B cell (primary cell): ENCODE results near the gene FAM20C. TPM values are rescaled to one million over a fixed set of nuclear protein-coding genes. Genes with fewer than 3 reads are reported as not detected.

Experiments
- ATAC-seq: fragments of 200-7000 bp; cut with Tn5 transposase; one replicate; pipeline ENCODE4 v1.10.0; 2021; ENCODE audit warnings: low read depth, mild to moderate bottlenecking, moderate number of reproducible peaks, moderate library complexity
- CTCF ChIA-PET: fragments of 350-600 bp; sonication (Branson Sonifier 250); formaldehyde crosslinking; loops from one replicate; lab custom pipeline; 2021; ENCODE audit warnings: antibody characterized with exemption, inconsistent platforms; lab: Charles Lee
- POLR2A ChIA-PET: fragments of 350-600 bp; sonication (Branson Sonifier 250); formaldehyde crosslinking; loops from one replicate; lab custom pipeline; 2021; ENCODE audit warnings: antibody characterized with exemption; lab: Charles Lee
- DNase-seq: peaks from one replicate; pipeline ENCODE4 v3.0.0; 2013
- H2AFZ ChIP-seq: 2 replicates; pipeline ENCODE4 v1.6.1; 2012; ENCODE audit warnings: mild to moderate bottlenecking, low read depth, low read length; ENCODE audit not compliant: insufficient read depth, poor library complexity, severe bottlenecking
- H3K27ac ChIP-seq, 2 donors: 1 replicate in 1 of 2; 2 replicates in 1 of 2; pipeline ENCODE4 v1.5.1; 2012 to 2013; ENCODE audit warnings: low read length in 2 of 2, mild to moderate bottlenecking in 2 of 2, moderate library complexity in 1 of 2
- H3K27me3 ChIP-seq, 4 experiments: fragments of 200-600 bp in 1 of 4; sonication (generic) in 1 of 4; replicated peaks in 1 of 4; 1 replicate in 2 of 4; 2 replicates in 2 of 4; pipeline versions ENCODE4 v1.6.1 to v1.7.0; 2013 to 2016; ENCODE audit warnings: low read length in 3 of 4, mild to moderate bottlenecking in 2 of 4, mixed read lengths in 1 of 4, moderate library complexity in 1 of 4; ENCODE audit not compliant: insufficient read depth in 4 of 4, control insufficient read depth in 3 of 4; ENCODE audit errors: control extremely low read depth in 1 of 4
- H3K36me3 ChIP-seq, 2 experiments: replicated peaks in 1 of 2; 1 replicate in 1 of 2; 2 replicates in 1 of 2; pipeline versions ENCODE4 v1.6.1 to v1.7.1; 2013; ENCODE audit warnings: low read length in 1 of 2; ENCODE audit not compliant: insufficient read depth in 2 of 2, control insufficient read depth in 1 of 2; ENCODE audit errors: control extremely low read depth in 1 of 2, extremely low read depth in 1 of 2
- H3K4me1 ChIP-seq, 2 donors: fragments of 200-600 bp in 1 of 2; sonication (generic) in 1 of 2; 1 replicate in 1 of 2; 2 replicates in 1 of 2; pipeline versions ENCODE4 v1.5.1 to v1.6.1; 2013 to 2017; ENCODE audit warnings: low read length in 2 of 2; ENCODE audit not compliant: control insufficient read depth in 2 of 2, insufficient read depth in 2 of 2
- H3K4me2 ChIP-seq: replicated peaks from 2 replicates; pipeline ENCODE3; 2012; ENCODE audit warnings: mild to moderate bottlenecking, low read depth, low read length; ENCODE audit not compliant: poor library complexity, severe bottlenecking
- H3K4me3 ChIP-seq, 5 experiments: fragments of 200-600 bp in 1 of 5; sonication (generic) in 1 of 5; 1 replicate in 3 of 5; 2 replicates in 2 of 5; pipeline versions ENCODE4 v1.5.1 to v1.7.0; 2011 to 2016; ENCODE audit warnings: low read length in 4 of 5, mild to moderate bottlenecking in 4 of 5, low read depth in 2 of 5, control low read depth in 1 of 5, moderate library complexity in 1 of 5; ENCODE audit not compliant: insufficient read depth in 1 of 5; ENCODE audit errors: control extremely low read depth in 1 of 5, extremely low read depth in 1 of 5
- H3K79me2 ChIP-seq: fragments of 200-600 bp; sonication (generic); one replicate; pipeline ENCODE4 v1.6.0; 2016; ENCODE audit warnings: low read length; ENCODE audit not compliant: control insufficient read depth, insufficient read depth
- H3K9ac ChIP-seq: fragments of 200-600 bp; sonication (generic); 2 replicates; pipeline ENCODE4 v1.6.1; 2017; ENCODE audit warnings: mild to moderate bottlenecking, low read length, moderate library complexity
- H3K9me3 ChIP-seq, 3 donors: one replicate each; pipeline versions ENCODE4 v1.6.1 to v1.7.1; 2013; ENCODE audit warnings: low read length in 2 of 3; ENCODE audit not compliant: control insufficient read depth in 2 of 3, insufficient read depth in 1 of 3; ENCODE audit errors: control extremely low read depth in 1 of 3
- H4K20me1 ChIP-seq: 2 replicates; pipeline ENCODE4 v1.6.0; 2012; ENCODE audit warnings: mild to moderate bottlenecking, low read length; ENCODE audit not compliant: insufficient read depth, control insufficient read depth, poor library complexity, severe bottlenecking
- H3K27ac Mint-ChIP-seq: one replicate; pipeline ENCODE4 v1.8.0; 2021; ENCODE audit warnings: mixed read lengths
- H3K27me3 Mint-ChIP-seq: one replicate; pipeline ENCODE4 v1.8.0; 2021; ENCODE audit warnings: mixed read lengths
- H3K4me1 Mint-ChIP-seq: one replicate; pipeline ENCODE4 v1.8.0; 2021; ENCODE audit warnings: mixed read lengths
- H3K4me3 Mint-ChIP-seq: one replicate; pipeline ENCODE4 v1.8.0; 2021; ENCODE audit warnings: mixed read lengths
- H3K9me3 Mint-ChIP-seq: one replicate; pipeline ENCODE4 v1.8.0; 2022; ENCODE audit warnings: mixed read lengths; ENCODE audit not compliant: insufficient read depth
- CTCF ChIP-seq: fragments of 200-600 bp; IDR thresholded peaks from one replicate; pipeline ENCODE4 v1.8.0; 2022; ENCODE audit warnings: antibody characterized with exemption, mild to moderate bottlenecking
- EZH2 ChIP-seq: IDR thresholded peaks from 2 replicates; pipeline ENCODE4 v1.6.1; 2012; ENCODE audit warnings: borderline replicate concordance, low read depth, mild to moderate bottlenecking, moderate library complexity, low read length; ENCODE audit not compliant: insufficient read depth, poor library complexity, severe bottlenecking
- WGBS: methylation state at CpG from one replicate; pipeline ENCODE4 v1.1.5; 2013; ENCODE audit warnings: missing lambda C conversion rate; ENCODE audit not compliant: insufficient coverage; 5-methylcytosine and 5-hydroxymethylcytosine counted together
- intact Hi-C: fragments of 100-400 bp; cut with micrococcal nuclease; formaldehyde crosslinking; loops from one replicate; pipeline ENCODE4 v1.10.0; 2022
- polyA plus RNA-seq: library from polyadenylated mRNA; depleted of rRNA; stranded (reverse); fragments of >200 nt; gene quantifications from 2 replicates; pipeline ENCODE4 v1.2.3, GENCODE V29; 2012
- total RNA-seq, 2 donors: library from RNA; stranded (reverse); fragments of 120-200 nt in 1 of 2; gene quantifications; 1 replicate in 1 of 2; 2 replicates in 1 of 2; pipeline versions ENCODE4 v1.2.3 to v1.2.4, GENCODE V29; 2013 to 2022

The FAM20C gene
- total and polyA plus RNA-seq, 2 donors (not counting 1 experiment from before 2014, with no cell fraction given), result 0.54 to 0.81 TPM

- ATAC-seq (no peak), DNase-seq (no peak)
- Histone ChIP-seq H3K79me2 (no peaks in the 10 kb centered on the region), H3K27me3 (peaks cover 0 to 2% (median under 1%) of the 10 kb centered on the region in 4 experiments), H3K4me2 (no peak overlapping the region), H3K27ac (no peak overlapping the region), H3K4me3 (no peak overlapping the region), H4K20me1 (no peaks in the 10 kb centered on the region), H3K9ac (no peak overlapping the region), H3K36me3 (no peaks in the 10 kb centered on the region), H2AFZ (no peak overlapping the region), H3K9me3 (peaks cover 0 to 12% (median 0%) of the 10 kb centered on the region in 3 donors), H3K4me1 (no peaks in the 10 kb centered on the region)
- Mint-ChIP-seq H3K4me1 (no peaks in the 10 kb centered on the region), H3K27me3 (peaks cover under 1% of the 10 kb centered on the region), H3K4me3 (no peak overlapping the region), H3K27ac (no peak overlapping the region), H3K9me3 (peaks cover 2% of the 10 kb centered on the region)
- intact Hi-C loops, result no loop called here
- 87% methylated on average over 15 of the region's 15 CpGs for WGBS
- no peak for TF ChIP-seq CTCF
- TF ChIP-seq EZH2, result no peak
- ChIA-PET CTCF (no interaction called here), POLR2A (no interaction called here)
Observed at GRCh38 chr7:298375-298702, 106.0 kb downstream of the FAM20C start.

- 91% methylated on average over 9 of the region's 13 CpGs for WGBS
- Histone ChIP-seq H3K27me3 (peaks cover 0 to 2% (median under 1%) of the 10 kb centered on the region in 4 experiments), H3K27ac (no peak overlapping the region), H3K4me3 (no peak overlapping the region), H3K79me2 (no peaks in the 10 kb centered on the region), H3K36me3 (no peaks in the 10 kb centered on the region), H3K9ac (no peak overlapping the region), H4K20me1 (no peaks in the 10 kb centered on the region), H3K4me2 (no peak overlapping the region), H3K9me3 (peaks cover 0 to 12% (median 0%) of the 10 kb centered on the region in 3 donors), H3K4me1 (no peaks in the 10 kb centered on the region), H2AFZ (no peak overlapping the region)
- DNase-seq (no peak), ATAC-seq (no peak)
- ChIA-PET CTCF (no interaction called here), POLR2A (no interaction called here)
- peaks cover 2% of the 10 kb centered on the region for H3K9me3 Mint-ChIP-seq
- intact Hi-C loops, result no loop called here
- TF ChIP-seq EZH2 (no peak), CTCF (no peak)
- no peaks in the 10 kb centered on the region for H3K27me3 Mint-ChIP-seq
- no peak overlapping the region for H3K4me3 Mint-ChIP-seq
- no peak overlapping the region for H3K27ac Mint-ChIP-seq
- no peaks in the 10 kb centered on the region for H3K4me1 Mint-ChIP-seq
Observed at GRCh38 chr7:298743-299142, 106.4 kb downstream of the FAM20C start.
